Pancreas (tissue), 10 donors: ENCODE measurements around the gene CLSTN2. TPM values are rescaled to one million over a fixed set of nuclear protein-coding genes. Genes with fewer than 3 reads are reported as not detected.
A peak's percentile ranks its signal among the peaks of the same experiment; 100 is the strongest.

Source experiments
- ATAC-seq, 4 donors: fragments of 200-7000 bp; cut with Tn5 transposase; one replicate each; pipeline versions ENCODE4 v1.8.0 to v1.9.1; 2020; ENCODE audit warnings: mild to moderate bottlenecking in 4 of 4, moderate library complexity in 4 of 4
- DNase-seq, 6 donors: peaks; one replicate each; pipeline ENCODE4 v3.0.0-alpha.2; 2020
- FAIRE-seq: peaks from 2 replicates; lab custom pipeline; 2012; peaks lifted over from hg19 to GRCh38; lab: Jason Lieb, UNC
- H3K27ac ChIP-seq, 4 donors: fragments of 200-600 bp; sonication (generic); 1 replicate in 3 of 4; 2 replicates in 1 of 4; pipeline versions ENCODE4 v1.5.0 to v1.8.0; 2020
- H3K27me3 ChIP-seq, 4 donors: fragments of 200-600 bp; one replicate each; pipeline ENCODE4 v1.8.0; 2021
- H3K36me3 ChIP-seq, 3 donors: fragments of 200-600 bp; sonication (generic) in 1 of 3; one replicate each; pipeline versions ENCODE4 v1.5.0 to v1.8.0; 2020 to 2021
- H3K4me1 ChIP-seq, 3 donors: fragments of 200-600 bp; one replicate each; pipeline ENCODE4 v1.8.0; 2021
- H3K4me3 ChIP-seq, 4 donors: fragments of 200-600 bp; sonication (generic) in 2 of 4; one replicate each; pipeline versions ENCODE4 v1.5.0 to v1.8.0; 2020 to 2021
- H3K9me3 ChIP-seq, 4 donors: fragments of 200-600 bp; one replicate each; pipeline ENCODE4 v1.8.0; 2021
- WGBS, 2 donors: extraction: QIAGEN DNeasy Blood & Tissue Kit; methylation state at CpG; one replicate each; pipeline ENCODE4 v1.1.7; 2013; 5-methylcytosine and 5-hydroxymethylcytosine counted together
- intact Hi-C, 3 donors: fragments of 100-400 bp; cut with DNase I; formaldehyde crosslinking; loops; one replicate each; pipeline versions ENCODE4 v1.11.1 to v1.14.2; 2022
- polyA plus RNA-seq, 2 donors: library from polyadenylated mRNA; stranded (reverse); fragments of 200-250 nt; gene quantifications; one replicate each; pipeline ENCODE4 v1.2.3, GENCODE V29; 2013
- total RNA-seq, 6 donors: library from RNA; stranded (reverse); fragmentation: NEBNext Ultra II Directional in 4 of 6; extraction: Animal tissue kit (Norgen Biotek cat#: 25700) in 4 of 6; gene quantifications; one replicate each; pipeline versions ENCODE4 v1.2.1 to v1.2.4, GENCODE V29; 2021 to 2023
- TF ChIP-seq, protein P1 (sequence below), 4 donors: fragments of 200-600 bp; sonication (generic) in 3 of 4; IDR thresholded peaks; one replicate each; pipeline versions ENCODE4 v1.5.0 to v1.8.0; 2021; ENCODE audit warnings: antibody characterized with exemption in 4 of 4
- donor health status: healthy with polysubstance abuse.
- donor health status: DM: no; HTN: no; CAD: no; lungs with moderate emphysema.
- donor health status: DM: no; HTN: no; CAD: no.
- donor health status: control.
- donor health status: control.
- donor health status: Bipolar disorder and iron deficiency.
- donor health status: DM: yes; HTN: yes; CAD: no.
- donor health status: DM: no; HTN: no; CAD: no.
- donor health status: DM: no; HTN: no; CAD: no.
- donor health status: DM: yes; HTN: yes; CAD: no.

Gene CLSTN2
- total and polyA plus RNA-seq, 8 donors, result 0.65 to 9.3 (median 2.9) TPM

DNA sequence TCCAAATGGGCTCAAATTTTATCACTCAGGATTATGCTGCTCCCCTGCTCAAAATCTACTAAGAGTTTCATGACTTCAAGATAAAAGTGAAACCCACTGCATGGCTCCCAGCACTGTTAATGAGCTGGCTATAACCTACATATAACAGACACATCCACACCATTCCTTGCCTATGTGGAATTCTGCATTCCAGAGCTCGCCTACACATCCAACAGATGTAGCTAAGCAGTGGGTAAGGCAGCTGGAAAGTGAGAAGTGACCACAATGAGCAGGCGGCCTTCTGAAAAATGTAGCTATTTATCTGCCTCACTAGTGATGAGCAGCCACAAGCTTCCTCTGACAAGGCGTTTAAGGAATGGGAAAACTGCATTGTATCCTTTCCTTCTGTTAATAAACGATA lies 650.8 kb downstream of the CLSTN2 start:
- intact Hi-C loops, result no loop called here
- H3K4me3 ChIP-seq, result no peak overlapping the region
- no peak for FAIRE-seq

DNA sequence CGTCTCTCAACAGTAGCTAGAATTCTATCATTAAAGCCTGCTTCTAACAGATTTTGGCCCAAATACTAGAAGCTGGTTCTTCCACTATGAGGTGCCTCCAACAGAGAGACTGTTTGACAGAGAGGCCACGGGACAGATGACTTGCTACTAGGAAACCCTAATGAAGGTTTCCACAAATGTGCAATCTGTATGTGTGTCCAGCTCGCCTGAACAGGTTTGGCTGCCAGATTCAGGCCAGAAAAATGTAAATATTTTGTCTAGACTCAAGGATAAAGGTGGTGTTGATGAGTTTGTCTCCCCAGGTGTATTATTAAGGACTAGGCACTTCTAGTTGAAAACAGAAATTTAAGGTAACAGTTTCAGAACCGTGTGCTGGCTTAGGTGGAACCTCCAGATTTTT lies 651.3 kb downstream of the CLSTN2 start:
- 48 to 49% methylated on average over 4 of the region's 4 CpGs for WGBS, 2 donors
- H3K27ac ChIP-seq, result no peak overlapping the region
- intact Hi-C loops, result no loop called here

More for the DNA sequence above, 650.8 kb downstream of the CLSTN2 start:
- DNase-seq, result no peak
- TF ChIP-seq, protein P1, sequence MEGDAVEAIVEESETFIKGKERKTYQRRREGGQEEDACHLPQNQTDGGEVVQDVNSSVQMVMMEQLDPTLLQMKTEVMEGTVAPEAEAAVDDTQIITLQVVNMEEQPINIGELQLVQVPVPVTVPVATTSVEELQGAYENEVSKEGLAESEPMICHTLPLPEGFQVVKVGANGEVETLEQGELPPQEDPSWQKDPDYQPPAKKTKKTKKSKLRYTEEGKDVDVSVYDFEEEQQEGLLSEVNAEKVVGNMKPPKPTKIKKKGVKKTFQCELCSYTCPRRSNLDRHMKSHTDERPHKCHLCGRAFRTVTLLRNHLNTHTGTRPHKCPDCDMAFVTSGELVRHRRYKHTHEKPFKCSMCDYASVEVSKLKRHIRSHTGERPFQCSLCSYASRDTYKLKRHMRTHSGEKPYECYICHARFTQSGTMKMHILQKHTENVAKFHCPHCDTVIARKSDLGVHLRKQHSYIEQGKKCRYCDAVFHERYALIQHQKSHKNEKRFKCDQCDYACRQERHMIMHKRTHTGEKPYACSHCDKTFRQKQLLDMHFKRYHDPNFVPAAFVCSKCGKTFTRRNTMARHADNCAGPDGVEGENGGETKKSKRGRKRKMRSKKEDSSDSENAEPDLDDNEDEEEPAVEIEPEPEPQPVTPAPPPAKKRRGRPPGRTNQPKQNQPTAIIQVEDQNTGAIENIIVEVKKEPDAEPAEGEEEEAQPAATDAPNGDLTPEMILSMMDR (IDR thresholded peaks at IDR 0.05), result no peak
- Histone ChIP-seq H3K9me3 (no peaks in the 10 kb centered on the region), H3K36me3 (no peaks in the 10 kb centered on the region), H3K27me3 (no peaks in the 10 kb centered on the region), H3K4me1 (no peaks in the 10 kb centered on the region), H3K27ac (no peak overlapping the region)
- no peak for ATAC-seq
- 64 to 70% methylated on average over 4 of the region's 4 CpGs for WGBS, 2 donors

DNA sequence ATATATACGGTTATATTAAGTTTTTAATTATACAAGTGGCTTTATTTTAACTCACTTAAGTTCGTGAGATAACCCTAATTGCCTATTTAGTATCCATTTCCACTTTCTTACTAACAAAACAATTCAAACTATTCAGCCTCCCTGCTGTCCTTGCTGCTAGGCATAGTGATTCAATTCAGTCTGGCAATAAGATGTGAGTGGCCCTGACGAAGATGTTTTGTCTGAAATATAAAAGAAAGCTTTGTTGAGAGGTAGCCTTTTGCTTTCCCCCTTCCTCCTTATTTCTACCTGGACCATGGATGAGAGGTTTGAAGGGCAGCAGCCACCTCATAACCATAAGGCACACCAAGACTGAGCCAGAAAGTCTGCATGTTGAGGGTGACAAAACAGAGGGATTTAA lies 653.6 kb downstream of the CLSTN2 start:
- ATAC-seq (no peak), DNase-seq (no peak), FAIRE-seq (no peak)
- Histone ChIP-seq H3K27ac (no peak overlapping the region), H3K27me3 (no peaks in the 10 kb centered on the region), H3K9me3 (no peaks in the 10 kb centered on the region), H3K4me3 (no peak overlapping the region), H3K36me3 (no peaks in the 10 kb centered on the region), H3K4me1 (no peaks in the 10 kb centered on the region)
- WGBS, 2 donors, result 53 to 56% methylated on average over 3 of the region's 3 CpGs
- intact Hi-C loops, result no loop called here
- TF ChIP-seq, protein P1 (IDR thresholded peaks at IDR 0.05), result no peak

More for the DNA sequence above, 651.3 kb downstream of the CLSTN2 start:
- H3K4me3 ChIP-seq, result no peak overlapping the region
- FAIRE-seq (no peak), ATAC-seq (no peak), DNase-seq (no peak)
- H3K4me1 ChIP-seq, result no peaks in the 10 kb centered on the region
- no peaks in the 10 kb centered on the region for H3K36me3 ChIP-seq
- TF ChIP-seq, protein P1 (IDR thresholded peaks at IDR 0.05), result no peak
- no peaks in the 10 kb centered on the region for H3K9me3 ChIP-seq
- H3K27me3 ChIP-seq, result no peaks in the 10 kb centered on the region

GRCh38 chr3:140593766-140594165 lies 658.8 kb downstream of the CLSTN2 start:
- DNase-seq (no peak), FAIRE-seq (no peak), ATAC-seq (no peak)
- no peak overlapping the region for H3K4me3 ChIP-seq
- no peak overlapping the region for H3K27ac ChIP-seq
- no peaks in the 10 kb centered on the region for H3K4me1 ChIP-seq
- no peaks in the 10 kb centered on the region for H3K27me3 ChIP-seq
- intact Hi-C loops, result no loop called here
- no peaks in the 10 kb centered on the region for H3K36me3 ChIP-seq
- WGBS, 2 donors, result 68 to 74% methylated on average over 3 of the region's 3 CpGs
- TF ChIP-seq, protein P1 (IDR thresholded peaks at IDR 0.05), result no peak
- no peaks in the 10 kb centered on the region for H3K9me3 ChIP-seq

DNA sequence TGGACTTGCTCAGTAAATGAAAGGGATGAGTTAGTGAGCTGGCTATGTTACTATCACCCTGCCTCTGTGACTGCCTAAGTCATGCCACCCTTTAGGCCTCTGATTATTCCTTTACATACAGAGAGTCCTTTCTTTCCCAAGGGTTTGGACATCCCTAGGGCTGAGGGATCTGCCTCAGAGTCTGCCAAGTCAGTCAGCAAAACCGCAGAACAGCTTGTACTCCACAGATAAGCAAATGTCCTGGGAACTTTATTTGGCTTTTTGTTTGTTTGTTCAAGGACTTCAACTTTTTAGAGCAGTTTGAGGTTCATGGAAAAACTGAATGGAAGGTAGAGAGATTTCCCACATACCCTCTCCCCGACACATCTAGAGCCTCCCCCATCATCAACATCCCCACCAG lies 660.3 kb downstream of the CLSTN2 start:
- DNase-seq (no peak), ATAC-seq (peak in 1 of 4 donors; percentile 21), FAIRE-seq (no peak)
- Histone ChIP-seq H3K9me3 (no peaks in the 10 kb centered on the region), H3K4me1 (no peaks in the 10 kb centered on the region), H3K27me3 (no peaks in the 10 kb centered on the region), H3K27ac (no peak overlapping the region), H3K4me3 (no peak overlapping the region), H3K36me3 (no peaks in the 10 kb centered on the region)
- intact Hi-C loops, result no loop called here
- TF ChIP-seq, protein P1 (IDR thresholded peaks at IDR 0.05), result no peak
- WGBS, 2 donors, result 45 to 57% methylated on average over 2 of the region's 2 CpGs
